Endodermal cell (in vitro differentiated cells): ENCODE results near the gene CELF2. TPM values are rescaled to one million over a fixed set of nuclear protein-coding genes. Genes with fewer than 3 reads are reported as not detected.

ENCODE experiments used
- DNase-seq: peaks from one replicate; pipeline ENCODE4 v3.0.0-alpha.2; 2017
- H3K27ac ChIP-seq: 2 replicates; pipeline ENCODE4 v1.5.1; 2013; ENCODE audit warnings: mild to moderate bottlenecking, low read depth, low read length, moderate library complexity
- H3K27me3 ChIP-seq: 2 replicates; pipeline ENCODE4 v1.6.1; 2013; ENCODE audit warnings: mild to moderate bottlenecking, low read length, moderate library complexity; ENCODE audit not compliant: insufficient read depth, control insufficient read depth, poor library complexity, severe bottlenecking
- H3K36me3 ChIP-seq: 2 replicates; pipeline ENCODE4 v1.7.0; 2013; ENCODE audit warnings: mild to moderate bottlenecking, low read length, moderate library complexity; ENCODE audit not compliant: control insufficient read depth, insufficient read depth
- H3K4me1 ChIP-seq: one replicate; pipeline ENCODE4 v1.7.0; 2013; ENCODE audit warnings: low read length; ENCODE audit not compliant: control insufficient read depth, insufficient read depth
- H3K4me3 ChIP-seq: 2 replicates; pipeline ENCODE4 v1.5.1; 2013; ENCODE audit warnings: mild to moderate bottlenecking, low read length, moderate library complexity
- H3K9ac ChIP-seq: 2 replicates; pipeline ENCODE4 v1.6.1; 2013; ENCODE audit warnings: mild to moderate bottlenecking, low read length, moderate library complexity; ENCODE audit not compliant: poor library complexity, severe bottlenecking; ENCODE audit errors: extremely low read depth
- H3K9me3 ChIP-seq: 2 replicates; pipeline ENCODE4 v1.6.1; 2013; ENCODE audit warnings: mild to moderate bottlenecking, low read length, moderate library complexity; ENCODE audit not compliant: control insufficient read depth
- H3K27ac Mint-ChIP-seq: 2 replicates; pipeline ENCODE4 v1.8.0; 2020; ENCODE audit warnings: mixed read lengths
- H3K27me3 Mint-ChIP-seq: 2 replicates; pipeline ENCODE4 v1.8.0; 2021; ENCODE audit warnings: mild to moderate bottlenecking, mixed read lengths; ENCODE audit not compliant: insufficient read depth
- H3K36me3 Mint-ChIP-seq: 2 replicates; pipeline ENCODE4 v1.8.0; 2020; ENCODE audit warnings: low read depth, mixed read lengths
- H3K4me1 Mint-ChIP-seq: 2 replicates; pipeline ENCODE4 v1.8.0; 2020; ENCODE audit warnings: mixed read lengths
- H3K4me3 Mint-ChIP-seq: 2 replicates; pipeline ENCODE4 v1.8.0; 2020; ENCODE audit warnings: mild to moderate bottlenecking, moderate library complexity, mixed read lengths
- H3K9me3 Mint-ChIP-seq: 2 replicates; pipeline ENCODE4 v1.8.0; 2020; ENCODE audit warnings: mild to moderate bottlenecking, mixed read lengths
- CTCF ChIP-seq: fragments of 200-600 bp; sonication (generic); conservative IDR thresholded peaks from 2 replicates; pipeline ENCODE4 v1.5.0; 2021; ENCODE audit warnings: antibody characterized with exemption, mild to moderate bottlenecking
- WGBS, 2 experiments: methylation state at CpG; one replicate each; pipeline versions ENCODE4 v1.1.5 to v1.1.7; 2013; ENCODE audit warnings: missing lambda C conversion rate in 2 of 2, mixed read lengths in 1 of 2; ENCODE audit not compliant: insufficient coverage in 1 of 2, insufficient read length in 1 of 2; 5-methylcytosine and 5-hydroxymethylcytosine counted together
- total RNA-seq, 2 donors: library from RNA; stranded (reverse); fragmentation: NEBNext Ultra II Directional in 1 of 2; extraction: Animal tissue kit (Norgen Biotek cat#: 25700) in 1 of 2; gene quantifications; 2 replicates in 1 of 2; 3 replicates in 1 of 2; pipeline ENCODE4 v1.2.1, GENCODE V29; 2021

CELF2 gene
- total RNA-seq, 2 donors from 2014 or later = 79.9 to 96.1 TPM

GRCh38 chr10:11243425-11244222 lies 226.0 kb downstream of the CELF2 start:
- no peaks in the 10 kb centered on the region for H3K9me3 ChIP-seq
- no peak overlapping the region for H3K4me3 Mint-ChIP-seq
- H3K36me3 Mint-ChIP-seq = peaks cover 10% of the 10 kb centered on the region
- H3K4me3 ChIP-seq = no peak overlapping the region
- 92 to 94% methylated on average over 9 to 12 of the region's 12 CpGs for WGBS, 2 experiments
- H3K4me1 Mint-ChIP-seq = no peaks in the 10 kb centered on the region
- no peaks in the 10 kb centered on the region for H3K9me3 Mint-ChIP-seq
- no peaks in the 10 kb centered on the region for H3K27me3 Mint-ChIP-seq
- no peaks in the 10 kb centered on the region for H3K27me3 ChIP-seq
- no peak for DNase-seq
- H3K4me1 ChIP-seq = no peaks in the 10 kb centered on the region
- H3K27ac Mint-ChIP-seq = no peak overlapping the region
- H3K9ac ChIP-seq = no peak overlapping the region
- H3K27ac ChIP-seq = no peak overlapping the region
- no peak for TF ChIP-seq CTCF
- peaks cover 31% of the 10 kb centered on the region for H3K36me3 ChIP-seq

- peaks cover 5% of the 10 kb centered on the region for H3K4me1 Mint-ChIP-seq
- no peak overlapping the region for H3K27ac Mint-ChIP-seq
- Histone ChIP-seq H3K27me3 (no peaks in the 10 kb centered on the region), H3K27ac (no peak overlapping the region), H3K9ac (no peak overlapping the region), H3K4me1 (no peaks in the 10 kb centered on the region), H3K4me3 (no peak overlapping the region), H3K36me3 (peaks cover 33% of the 10 kb centered on the region), H3K9me3 (no peaks in the 10 kb centered on the region)
- TF ChIP-seq CTCF = no peak
- peaks cover 14% of the 10 kb centered on the region for H3K36me3 Mint-ChIP-seq
- DNase-seq = no peak
- no peak overlapping the region for H3K4me3 Mint-ChIP-seq
- no peaks in the 10 kb centered on the region for H3K9me3 Mint-ChIP-seq
- no peaks in the 10 kb centered on the region for H3K27me3 Mint-ChIP-seq
- 92 to 93% methylated on average over 1 to 2 of the region's 2 CpGs for WGBS, 2 experiments
Observed at GRCh38 chr10:11245095-11245479, 227.4 kb downstream of the CELF2 start.

- Histone ChIP-seq H3K9me3 (no peaks in the 10 kb centered on the region), H3K27ac (no peak overlapping the region), H3K9ac (no peak overlapping the region), H3K36me3 (peaks cover 36% of the 10 kb centered on the region), H3K27me3 (no peaks in the 10 kb centered on the region), H3K4me1 (no peaks in the 10 kb centered on the region), H3K4me3 (no peak overlapping the region)
- Mint-ChIP-seq H3K4me3 (no peak overlapping the region), H3K36me3 (peaks cover 17% of the 10 kb centered on the region), H3K9me3 (no peaks in the 10 kb centered on the region), H3K27ac (no peak overlapping the region), H3K27me3 (no peaks in the 10 kb centered on the region), H3K4me1 (peaks cover 5% of the 10 kb centered on the region)
- no peak for TF ChIP-seq CTCF
- 92 to 95% methylated on average over 6 to 8 of the region's 8 CpGs for WGBS, 2 experiments
- DNase-seq = no peak
Observed at GRCh38 chr10:11245510-11245909, 227.8 kb downstream of the CELF2 start.
